H1 (cell line): ENCODE measurements around the gene SLC5A12. TPM values are rescaled to one million over a fixed set of nuclear protein-coding genes. Genes with fewer than 3 reads are reported as not detected.

ENCODE experiments used
- EGR1 ChIP-seq: IDR thresholded peaks from 2 replicates; pipeline ENCODE4 v1.6.1; 2011; ENCODE audit warnings: low read depth, low read length, borderline replicate concordance
- polyA plus RNA-seq, 7 experiments: library from polyadenylated mRNA; depleted of rRNA in 3 of 7; stranded (reverse) in 5 of 7; unstranded in 2 of 7; fragments of >200 nt in 5 of 7; fragments of 200-250 nt in 2 of 7; gene quantifications; 1 replicate in 5 of 7; 2 replicates in 1 of 7; 4 replicates in 1 of 7; pipeline versions ENCODE4 v1.2.1 to v1.2.3, GENCODE V29; 2011 to 2013; ENCODE audit warnings: missing spikeins in 2 of 7, mixed read lengths in 2 of 7
- total RNA-seq: library from RNA; stranded (reverse); fragmentation: NEBNext Ultra II Directional; extraction: Animal tissue kit (Norgen Biotek cat#: 25700); gene quantifications from 2 replicates; pipeline ENCODE4 v1.2.1, GENCODE V29; 2021

SLC5A12 gene
- total and polyA plus RNA-seq, 2 of the 8 experiments (the other 6 are each of a cell fraction or from before 2014, with no cell fraction given): 1.3 to 1.4 TPM

GRCh38 chr11:26662916-26663315, 58.9 kb downstream of the SLC5A12 start (continued):
- no peak for TF ChIP-seq EGR1
- TF ChIP-seq, all 59 proteins: peak for 0
